GM23248 (cell line): ENCODE data around the gene CTXND2.

Experiments used
- EZH2 ChIP-seq: fragments of 200-600 bp; sonication (generic); IDR thresholded peaks from 2 replicates; pipeline ENCODE4 v1.6.1; 2018; ENCODE audit warnings: antibody characterized with exemption, mild to moderate bottlenecking; ENCODE audit not compliant: insufficient read depth, poor library complexity, severe bottlenecking
- EZH2phosphoT487 ChIP-seq: fragments of 200-600 bp; sonication (generic); IDR thresholded peaks from 2 replicates; pipeline ENCODE4 v1.6.1; 2018; ENCODE audit warnings: antibody characterized with exemption, moderate library complexity, mild to moderate bottlenecking, low read depth; ENCODE audit not compliant: insufficient read depth

- TF ChIP-seq EZH2 (no peak), EZH2phosphoT487 (no peak)
Measured at GRCh38 chr1:150893336-150893913, 6.5 kb downstream of the CTXND2 start.
